Measurements from ENCODE around the gene MCF2L.
"Not testable (repeated sequence)": the region's sequence is repeated elsewhere in the genome, so short reads cannot be mapped to it uniquely, and the experiment has no call there.

Gene MCF2L

GRCh38 chr13:113074876-113075275 is 105.9 kb downstream of the MCF2L start:
- DNase-seq, result no peak

- DNase-seq, result no peak
These were observed 106.7 kb downstream of the MCF2L start for GRCh38 chr13:113075711-113076110.

- DNase-seq, result no peak
These were observed 107.8 kb downstream of the MCF2L start for GRCh38 chr13:113076681-113077401.

GRCh38 chr13:113077566-113077952 is 108.5 kb downstream of the MCF2L start:
- DNase-seq, result no peak

- no peak for DNase-seq
These were observed 109.2 kb downstream of the MCF2L start for GRCh38 chr13:113077953-113078901.

- no peak for DNase-seq
These were observed 110.1 kb downstream of the MCF2L start for GRCh38 chr13:113078902-113079780.

- DNase-seq, result not testable (repeated sequence)
These were observed 110.7 kb downstream of the MCF2L start for GRCh38 chr13:113079781-113080080.

GRCh38 chr13:113080361-113080831 is 111.4 kb downstream of the MCF2L start:
- no peak for DNase-seq

GRCh38 chr13:113080901-113081521 is 112.0 kb downstream of the MCF2L start:
- no peak for DNase-seq

GRCh38 chr13:113082198-113083021 is 113.4 kb downstream of the MCF2L start:
- no peak for DNase-seq

- no peak for DNase-seq
These were observed 114.0 kb downstream of the MCF2L start for GRCh38 chr13:113083022-113083373.

- no peak for DNase-seq
These were observed 114.5 kb downstream of the MCF2L start for GRCh38 chr13:113083402-113084061.

- no peak for DNase-seq
These were observed 115.3 kb downstream of the MCF2L start for GRCh38 chr13:113084094-113084942.

- no peak for DNase-seq
These were observed 116.0 kb downstream of the MCF2L start for GRCh38 chr13:113084943-113085540.

- no peak for DNase-seq
These were observed 117.2 kb downstream of the MCF2L start for GRCh38 chr13:113086031-113086750.

GRCh38 chr13:113086991-113087922 is 118.2 kb downstream of the MCF2L start:
- no peak for DNase-seq

GRCh38 chr13:113087923-113088690 is 119.1 kb downstream of the MCF2L start:
- DNase-seq, result no peak

Measured in stimulated activated CD8-positive, alpha-beta memory T cell treated with anti-CD3 and anti-CD28 coated beads, Interleukin-4, amount 100 ng/mL, for 48 hours (primary cell).